ENCODE measurements around the gene TRIM23.
"Not testable (repeated sequence)": the region's sequence is repeated elsewhere in the genome, so short reads cannot be mapped to it uniquely, and the experiment has no call there.

The TRIM23 gene

DNA sequence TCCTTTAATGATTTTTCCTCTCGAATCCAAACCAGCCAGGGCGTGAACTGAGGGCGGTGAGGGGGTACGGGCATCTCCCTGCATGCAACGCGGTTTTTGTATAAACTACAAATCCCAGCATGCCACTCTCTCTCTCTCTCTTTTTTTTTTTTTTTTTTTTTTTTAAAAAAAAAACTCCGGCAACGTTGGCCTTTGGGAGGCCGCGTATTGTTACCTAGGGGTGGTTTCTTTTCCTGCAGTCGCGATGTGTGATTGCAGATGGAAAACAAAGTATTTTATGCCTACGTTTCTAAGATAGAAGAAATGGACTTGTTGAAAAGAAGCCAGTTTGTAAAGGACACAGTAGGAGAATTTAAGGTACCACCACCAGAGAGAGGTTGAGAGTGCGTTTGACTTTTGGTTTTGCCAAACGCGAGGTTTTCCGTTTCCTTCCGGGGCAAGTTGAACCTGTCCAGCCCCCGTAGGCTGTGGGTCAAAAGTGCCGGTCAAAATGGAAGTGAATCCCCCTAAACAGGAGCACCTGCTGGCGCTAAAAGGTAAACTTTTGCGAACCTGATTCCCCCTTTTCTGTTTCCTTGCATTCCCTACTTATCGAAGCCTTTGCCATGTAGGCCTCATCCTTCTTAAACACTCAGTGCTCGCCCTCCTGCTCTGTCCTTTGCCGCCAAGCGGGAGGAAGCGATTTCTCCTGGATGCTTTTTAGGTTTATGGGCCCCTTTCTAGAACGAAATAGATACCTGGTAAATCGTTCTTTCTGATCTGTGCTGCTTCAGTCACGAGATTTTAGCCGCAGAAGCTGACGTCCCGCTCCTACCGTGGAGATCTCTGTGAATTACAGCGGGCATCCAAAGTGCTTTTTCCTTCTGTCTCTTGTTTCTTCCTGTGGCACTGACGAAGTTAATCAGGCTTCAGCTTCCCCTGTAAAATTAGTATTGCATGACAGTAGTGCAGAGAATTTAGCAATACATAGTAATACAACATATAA, 730 bp upstream of the TRIM23 start, which contains the start of the genes SHLD3 and TRAPPC13:
SHLD3 (plus strand) TSS at position 457 of the 985 bp plus-strand sequence. CDS start 4,561 bp downstream, outside the sequence.
TRAPPC13 (plus strand) TSS at position 457 of the 985 bp plus-strand sequence; CDS start at position 491, 34 bp downstream.
- Histone ChIP-seq H3K23ac (ENCODE audit: low read length) (no peak within 1 kb of the TSS), H3K79me2 (ENCODE audit: control insufficient read depth, insufficient read depth, low read length) (peaks cover 11% of the 10 kb centered on the region), H3K4me3 (ENCODE audit: low read length) (peak within 1 kb of the TSS; percentile 93), H3K4me2 (ENCODE audit: low read length) (peak within 1 kb of the TSS; percentile 54), H3K18ac (ENCODE audit: low read length) (no peak within 1 kb of the TSS), H3K27ac (ENCODE audit: low read depth, low read length) (peak within 1 kb of the TSS; percentile 43), H2BK5ac (ENCODE audit: low read length) (no peak within 1 kb of the TSS), H3K56ac (ENCODE audit: low read length) (peak within 1 kb of the TSS; percentile 92), H3K36me3 (ENCODE audit: control insufficient read depth, insufficient read depth, low read length) (no peaks in the 10 kb centered on the region), H3K27me3 (ENCODE audit: insufficient read depth, low read length, poor library complexity) (no peaks in the 10 kb centered on the region), H2AK5ac (ENCODE audit: low read length) (no peak within 1 kb of the TSS), H2BK120ac (ENCODE audit: low read depth, low read length) (no peak within 1 kb of the TSS), H3K79me1 (ENCODE audit: low read length) (peaks cover 8% of the 10 kb centered on the region), H4K8ac (ENCODE audit: low read depth, low read length) (peak within 1 kb of the TSS; percentile 99), H2BK15ac (replicated peaks; ENCODE audit: low read depth) (no peak within 1 kb of the TSS), H4K5ac (ENCODE audit: low read length) (no peak within 1 kb of the TSS), H3K9ac (ENCODE audit: low read length) (peak within 1 kb of the TSS; percentile 81), H3K4me1 (ENCODE audit: control insufficient read depth, low read depth, low read length) (peaks cover 4% of the 10 kb centered on the region), H3K4ac (ENCODE audit: low read depth, low read length) (no peak within 1 kb of the TSS)
- WGBS (ENCODE audit: extremely low coverage, insufficient coverage, low lambda C conversion rate): no CpG with 5 or more reads among the region's 36 CpGs
- DNase-seq: peak; percentile 95

DNA sequence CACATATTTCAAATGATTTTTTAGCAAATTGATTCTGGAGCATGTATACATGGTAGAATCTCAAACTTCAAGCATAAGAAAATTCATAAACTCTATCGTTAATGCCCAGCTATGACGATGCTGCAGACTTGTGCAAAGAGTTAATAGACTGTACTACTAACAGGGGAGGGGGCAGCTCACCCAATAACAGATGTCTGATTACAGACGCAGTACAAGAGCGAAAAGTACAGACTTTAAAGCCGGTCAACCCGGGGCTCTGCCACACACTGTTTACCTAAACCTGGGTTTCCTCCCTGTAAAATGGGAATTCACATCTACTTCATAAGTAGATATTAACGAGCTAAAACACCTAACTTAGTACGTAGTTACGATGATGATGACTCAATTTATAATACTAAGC, 651 bp downstream of the TRIM23 start:
- H2BK120ac ChIP-seq (ENCODE audit: low read depth, low read length): no peak overlapping the region
- no peaks in the 10 kb centered on the region for H3K27me3 ChIP-seq (ENCODE audit: insufficient read depth, low read length, poor library complexity)
- peaks cover 4% of the 10 kb centered on the region for H3K4me1 ChIP-seq (ENCODE audit: control insufficient read depth, low read depth, low read length)
- no peaks in the 10 kb centered on the region for H3K36me3 ChIP-seq (ENCODE audit: control insufficient read depth, insufficient read depth, low read length)
- no peak overlapping the region for H3K4ac ChIP-seq (ENCODE audit: low read depth, low read length)
- H3K4me3 ChIP-seq (ENCODE audit: low read length): peak overlapping the region; percentile 87
- no peak overlapping the region for H2BK15ac ChIP-seq (replicated peaks; ENCODE audit: low read depth)
- H3K27ac ChIP-seq (ENCODE audit: low read depth, low read length): no peak overlapping the region
- H3K56ac ChIP-seq (ENCODE audit: low read length): peak overlapping the region; percentile 90
- H2BK5ac ChIP-seq (ENCODE audit: low read length): no peak overlapping the region
- peak overlapping the region; percentile 45 for H3K4me2 ChIP-seq (ENCODE audit: low read length)
- peaks cover 11% of the 10 kb centered on the region for H3K79me2 ChIP-seq (ENCODE audit: control insufficient read depth, insufficient read depth, low read length)
- no peak for DNase-seq
- H3K23ac ChIP-seq (ENCODE audit: low read length): no peak overlapping the region
- peaks cover 6% of the 10 kb centered on the region for H3K79me1 ChIP-seq (ENCODE audit: low read length)
- H2AK5ac ChIP-seq (ENCODE audit: low read length): no peak overlapping the region
- H3K18ac ChIP-seq (ENCODE audit: low read length): no peak overlapping the region
- WGBS (ENCODE audit: extremely low coverage, insufficient coverage, low lambda C conversion rate): no CpG with 5 or more reads among the region's 9 CpGs
- no peak overlapping the region for H4K8ac ChIP-seq (ENCODE audit: low read depth, low read length)
- peak overlapping the region; percentile 79 for H3K9ac ChIP-seq (ENCODE audit: low read length)
- no peak overlapping the region for H4K5ac ChIP-seq (ENCODE audit: low read length)

DNA sequence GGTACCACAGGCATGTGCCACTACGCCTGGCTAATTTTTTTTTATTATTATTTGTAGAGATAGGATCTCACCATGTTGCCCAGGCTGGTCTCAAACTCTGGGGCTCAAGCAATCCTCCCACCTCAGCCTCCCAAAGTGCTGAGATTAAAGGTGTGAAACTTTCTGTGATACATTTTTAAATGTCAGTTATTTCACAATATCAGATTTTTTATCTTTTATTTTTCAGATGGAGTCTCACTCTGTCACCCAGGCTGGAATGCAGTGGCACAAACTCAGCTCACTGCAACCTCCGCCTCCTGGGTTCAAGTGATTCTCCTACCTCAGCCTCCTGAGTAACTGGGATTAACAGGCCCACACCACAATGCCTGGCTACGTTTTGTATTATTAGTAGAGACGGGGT, 2.2 kb downstream of the TRIM23 start:
- no CpG with 5 or more reads among the region's 4 CpGs for WGBS (ENCODE audit: extremely low coverage, insufficient coverage, low lambda C conversion rate)
- H2BK5ac ChIP-seq (ENCODE audit: low read length); H3K23ac ChIP-seq (ENCODE audit: low read length): not testable (repeated sequence)

DNA sequence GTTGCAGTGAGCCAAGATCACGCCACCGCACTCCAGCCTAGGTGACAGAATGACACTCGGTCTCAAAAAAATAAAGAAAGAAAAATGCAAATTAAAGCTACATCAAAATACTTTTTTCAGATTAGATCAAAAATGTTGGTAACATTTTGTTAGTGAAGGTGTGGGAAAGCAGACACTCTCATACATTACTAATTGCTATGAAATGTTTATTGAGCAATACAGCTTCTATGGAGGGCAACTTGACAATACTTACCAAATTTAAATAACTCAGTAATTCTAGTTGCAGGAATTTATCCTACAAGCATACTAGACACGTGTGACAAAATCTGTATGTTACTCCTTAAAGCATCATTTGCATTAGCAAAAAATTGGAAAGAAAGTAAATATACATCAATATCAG, 4.1 kb downstream of the TRIM23 start:
- peaks cover 4% of the 10 kb centered on the region for H3K79me1 ChIP-seq (ENCODE audit: low read length)
- no peak overlapping the region for H2BK120ac ChIP-seq (ENCODE audit: low read depth, low read length)
- peaks cover 4% of the 10 kb centered on the region for H3K4me1 ChIP-seq (ENCODE audit: control insufficient read depth, low read depth, low read length)
- no peak for DNase-seq
- H3K18ac ChIP-seq (ENCODE audit: low read length): no peak overlapping the region
- no peak overlapping the region for H3K27ac ChIP-seq (ENCODE audit: low read depth, low read length)
- H3K36me3 ChIP-seq (ENCODE audit: control insufficient read depth, insufficient read depth, low read length): no peaks in the 10 kb centered on the region
- H3K4me3 ChIP-seq (ENCODE audit: low read length): no peak overlapping the region
- H3K23ac ChIP-seq (ENCODE audit: low read length): no peak overlapping the region
- H3K4me2 ChIP-seq (ENCODE audit: low read length): no peak overlapping the region
- H3K4ac ChIP-seq (ENCODE audit: low read depth, low read length): no peak overlapping the region
- H3K9ac ChIP-seq (ENCODE audit: low read length): no peak overlapping the region
- no peak overlapping the region for H4K8ac ChIP-seq (ENCODE audit: low read depth, low read length)
- H3K79me2 ChIP-seq (ENCODE audit: control insufficient read depth, insufficient read depth, low read length): peaks cover 6% of the 10 kb centered on the region
- H2BK15ac ChIP-seq (replicated peaks; ENCODE audit: low read depth): no peak overlapping the region
- no CpG with 5 or more reads among the region's 4 CpGs for WGBS (ENCODE audit: extremely low coverage, insufficient coverage, low lambda C conversion rate)
- no peak overlapping the region for H4K5ac ChIP-seq (ENCODE audit: low read length)
- H3K27me3 ChIP-seq (ENCODE audit: insufficient read depth, low read length, poor library complexity): no peaks in the 10 kb centered on the region
- no peak overlapping the region for H2BK5ac ChIP-seq (ENCODE audit: low read length)
- no peak overlapping the region for H2AK5ac ChIP-seq (ENCODE audit: low read length)
- H3K56ac ChIP-seq (ENCODE audit: low read length): no peak overlapping the region

More for the DNA sequence above, 2.2 kb downstream of the TRIM23 start:
- H2BK15ac ChIP-seq (replicated peaks; ENCODE audit: low read depth); H3K9ac ChIP-seq (ENCODE audit: low read length); H3K4me3 ChIP-seq (ENCODE audit: low read length); H3K27ac ChIP-seq (ENCODE audit: low read depth, low read length); H2AK5ac ChIP-seq (ENCODE audit: low read length); H3K4me2 ChIP-seq (ENCODE audit: low read length); H3K36me3 ChIP-seq (ENCODE audit: control insufficient read depth, insufficient read depth, low read length); H3K27me3 ChIP-seq (ENCODE audit: insufficient read depth, low read length, poor library complexity); H3K56ac ChIP-seq (ENCODE audit: low read length); DNase-seq; H4K5ac ChIP-seq (ENCODE audit: low read length); H4K8ac ChIP-seq (ENCODE audit: low read depth, low read length); H3K4ac ChIP-seq (ENCODE audit: low read depth, low read length); H3K79me1 ChIP-seq (ENCODE audit: low read length); H2BK120ac ChIP-seq (ENCODE audit: low read depth, low read length); H3K4me1 ChIP-seq (ENCODE audit: control insufficient read depth, low read depth, low read length); H3K18ac ChIP-seq (ENCODE audit: low read length): not testable (repeated sequence)
- H3K79me2 ChIP-seq (ENCODE audit: control insufficient read depth, insufficient read depth, low read length): peaks cover 11% of the 10 kb centered on the region

DNA sequence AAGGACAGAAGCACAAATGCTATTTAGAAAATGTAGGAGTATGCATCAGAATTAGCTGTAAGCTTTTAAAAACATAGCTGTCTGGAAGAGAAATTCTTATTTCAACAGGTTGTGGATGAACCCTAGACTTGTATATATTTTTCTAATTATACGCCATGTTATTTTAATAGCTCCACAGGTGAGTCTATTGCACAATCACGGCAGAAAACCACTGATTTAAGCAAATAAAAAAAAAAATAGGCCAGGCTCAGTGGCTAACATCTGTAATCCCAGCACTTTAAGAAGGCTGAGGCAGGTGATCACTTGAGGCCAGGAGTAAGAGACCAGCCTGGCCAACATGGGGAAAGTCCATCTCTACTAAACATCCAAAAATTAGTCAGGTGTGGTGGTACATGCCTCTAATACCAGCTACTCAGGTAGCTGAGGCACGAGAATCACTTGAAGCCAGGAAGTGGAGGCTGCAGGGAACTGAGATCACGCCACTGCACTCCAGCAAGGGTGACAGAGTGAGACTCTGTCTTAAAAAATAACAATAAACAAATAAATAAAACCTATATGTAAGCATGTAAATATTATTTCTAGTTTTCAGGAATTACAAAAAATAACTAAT, 11.7 kb downstream of the TRIM23 start:
- Histone ChIP-seq H2AK5ac (ENCODE audit: low read length) (no peak overlapping the region), H3K36me3 (ENCODE audit: control insufficient read depth, insufficient read depth, low read length) (no peaks in the 10 kb centered on the region), H3K4me1 (ENCODE audit: control insufficient read depth, low read depth, low read length) (no peaks in the 10 kb centered on the region), H2BK5ac (ENCODE audit: low read length) (no peak overlapping the region), H3K56ac (ENCODE audit: low read length) (no peak overlapping the region), H3K79me2 (ENCODE audit: control insufficient read depth, insufficient read depth, low read length) (no peaks in the 10 kb centered on the region), H2BK120ac (ENCODE audit: low read depth, low read length) (no peak overlapping the region), H3K9ac (ENCODE audit: low read length) (no peak overlapping the region), H4K8ac (ENCODE audit: low read depth, low read length) (no peak overlapping the region), H3K4me2 (ENCODE audit: low read length) (no peak overlapping the region), H4K5ac (ENCODE audit: low read length) (no peak overlapping the region), H3K18ac (ENCODE audit: low read length) (no peak overlapping the region), H3K79me1 (ENCODE audit: low read length) (no peaks in the 10 kb centered on the region), H3K4ac (ENCODE audit: low read depth, low read length) (no peak overlapping the region), H3K27ac (ENCODE audit: low read depth, low read length) (no peak overlapping the region), H3K23ac (ENCODE audit: low read length) (no peak overlapping the region), H2BK15ac (replicated peaks; ENCODE audit: low read depth) (no peak overlapping the region), H3K4me3 (ENCODE audit: low read length) (no peak overlapping the region), H3K27me3 (ENCODE audit: insufficient read depth, low read length, poor library complexity) (no peaks in the 10 kb centered on the region)
- WGBS (ENCODE audit: extremely low coverage, insufficient coverage, low lambda C conversion rate): no CpG with 5 or more reads among the region's 4 CpGs
- no peak for DNase-seq

Data from mesendoderm (in vitro differentiated cells).